H1 (cell line): ENCODE data around the gene GAN. TPM values are rescaled to one million over a fixed set of nuclear protein-coding genes. Genes with fewer than 3 reads are reported as not detected.

Experiments
- ASH2L ChIP-seq: fragments of 200-600, 300-600 bp; sonication (generic); IDR thresholded peaks from one replicate; pipeline ENCODE4 v1.7.1; 2017; ENCODE audit warnings: low read length
- CHD7 ChIP-seq: fragments of 300-600 bp; sonication (generic); IDR thresholded peaks from 2 replicates; pipeline ENCODE4 v1.7.1; 2012; ENCODE audit warnings: low read length, moderate library complexity, mild to moderate bottlenecking, inconsistent platforms; ENCODE audit not compliant: insufficient replicate concordance
- EZH2 ChIP-seq: fragments of 200-600 bp; sonication (generic); IDR thresholded peaks from 2 replicates; pipeline ENCODE4 v1.7.1; 2012; ENCODE audit warnings: low read depth, mild to moderate bottlenecking, moderate library complexity, low read length, inconsistent platforms; ENCODE audit not compliant: severe bottlenecking
- HDAC2 ChIP-seq, 2 experiments: fragments of 300-600 bp in 1 of 2; sonication (generic) in 1 of 2; IDR thresholded peaks; 2 replicates each; pipeline ENCODE4 v1.6.1; 2011 to 2012; ENCODE audit warnings: low read depth in 2 of 2, low read length in 2 of 2, mild to moderate bottlenecking in 2 of 2, moderate library complexity in 2 of 2, borderline replicate concordance in 1 of 2, inconsistent platforms in 1 of 2
- KDM1A ChIP-seq: fragments of 200-600, 300-600 bp; sonication (generic); IDR thresholded peaks from 2 replicates; pipeline ENCODE4 v1.7.1; 2016; ENCODE audit warnings: mild to moderate bottlenecking, low read length, borderline replicate concordance
- KDM5A ChIP-seq: fragments of 200-600 bp; IDR thresholded peaks from 2 replicates; pipeline ENCODE4 v1.7.1; 2012; ENCODE audit warnings: mild to moderate bottlenecking, low read length, inconsistent platforms, mixed read lengths
- NANOG ChIP-seq: IDR thresholded peaks from 2 replicates; pipeline ENCODE4 v1.6.1; 2011; ENCODE audit warnings: low read length, low read depth, mild to moderate bottlenecking, inconsistent platforms; ENCODE audit not compliant: insufficient read depth, poor library complexity, severe bottlenecking
- RBBP5 ChIP-seq: IDR thresholded peaks from 2 replicates; pipeline ENCODE4 v1.7.1; 2012; ENCODE audit warnings: low read depth, mild to moderate bottlenecking, inconsistent platforms, low read length, moderate library complexity, borderline replicate concordance
- SIRT6 ChIP-seq: IDR thresholded peaks from one replicate; pipeline ENCODE4 v1.7.1; 2012; ENCODE audit warnings: low read length, inconsistent platforms
- SP1 ChIP-seq: IDR thresholded peaks from 2 replicates; pipeline ENCODE4 v1.6.1; 2011; ENCODE audit warnings: low read depth, low read length
- TAF7 ChIP-seq: optimal IDR thresholded peaks from 2 replicates; pipeline ENCODE3; 2011; ENCODE audit warnings: low read depth, mild to moderate bottlenecking, inconsistent platforms, low read length, moderate library complexity, borderline replicate concordance
- TCF12 ChIP-seq: IDR thresholded peaks from 2 replicates; pipeline ENCODE4 v1.6.1; 2011; ENCODE audit warnings: low read depth, mild to moderate bottlenecking, low read length
- polyA plus RNA-seq, 7 experiments: library from polyadenylated mRNA; depleted of rRNA in 3 of 7; stranded (reverse) in 5 of 7; unstranded in 2 of 7; fragments of >200 nt in 5 of 7; fragments of 200-250 nt in 2 of 7; gene quantifications; 1 replicate in 5 of 7; 2 replicates in 1 of 7; 4 replicates in 1 of 7; pipeline versions ENCODE4 v1.2.1 to v1.2.3, GENCODE V29; 2011 to 2013; ENCODE audit warnings: missing spikeins in 2 of 7, mixed read lengths in 2 of 7
- total RNA-seq: library from RNA; stranded (reverse); fragmentation: NEBNext Ultra II Directional; extraction: Animal tissue kit (Norgen Biotek cat#: 25700); gene quantifications from 2 replicates; pipeline ENCODE4 v1.2.1, GENCODE V29; 2021

Gene GAN
- total and polyA plus RNA-seq, 2 of the 8 experiments (the other 6 are each of a cell fraction or from before 2014, with no cell fraction given), result 4.5 to 23.9 TPM

- TF ChIP-seq CHD7, result no peak
- TF ChIP-seq NANOG, result no peak
- no peak for TF ChIP-seq SP1
- no peak for TF ChIP-seq SIRT6
- no peak for TF ChIP-seq RBBP5
- TF ChIP-seq EZH2, result no peak
- no peak for TF ChIP-seq TAF7
- no peak for TF ChIP-seq KDM1A
- TF ChIP-seq ASH2L, result no peak
- TF ChIP-seq TCF12, result no peak
- TF ChIP-seq HDAC2 (IDR thresholded peaks at IDR 0.05; ENCODE audit: borderline replicate concordance in 1 of 2, low read depth in 2 of 2, low read length in 2 of 2), result no peak
- TF ChIP-seq KDM5A, result no peak
Observed at GRCh38 chr16:81265052-81265451, 49.7 kb upstream of the GAN start (continued).
